Calu3 (cell line): ENCODE results near the gene OGFOD3. TPM values are rescaled to one million over a fixed set of nuclear protein-coding genes. Genes with fewer than 3 reads are reported as not detected.
A peak's percentile ranks its signal among the peaks of the same experiment; 100 is the strongest.

Experiments
- BruUV-seq: library from RNA; stranded (reverse); fragments of 400-500 nt; replicated peaks from 2 replicates; lab custom pipeline; 2021; lab: Mats Ljungman, UMichigan
- CTCF ChIA-PET: fragments of 300-600 bp; sonication (Branson Sonifier 250); formaldehyde crosslinking; loops from one replicate; lab custom pipeline; 2022; ENCODE audit warnings: antibody characterized with exemption; lab: Charles Lee
- DNase-seq: peaks from one replicate; pipeline ENCODE4 v3.0.0; 2022
- H3K27ac Mint-ChIP-seq: one replicate; pipeline ENCODE4 v1.8.0; 2022; ENCODE audit warnings: mixed read lengths; ENCODE audit not compliant: unreplicated experiment
- H3K27me3 Mint-ChIP-seq: one replicate; pipeline ENCODE4 v1.8.0; 2022; ENCODE audit warnings: mixed read lengths; ENCODE audit not compliant: unreplicated experiment
- H3K36me3 Mint-ChIP-seq: one replicate; pipeline ENCODE4 v1.8.0; 2022; ENCODE audit warnings: mild to moderate bottlenecking, moderate library complexity, mixed read lengths; ENCODE audit not compliant: insufficient read depth, unreplicated experiment
- H3K4me1 Mint-ChIP-seq: one replicate; pipeline ENCODE4 v1.8.0; 2022; ENCODE audit warnings: mild to moderate bottlenecking, low read depth, mixed read lengths; ENCODE audit not compliant: unreplicated experiment
- H3K4me3 Mint-ChIP-seq: one replicate; pipeline ENCODE4 v1.8.0; 2022; ENCODE audit warnings: mild to moderate bottlenecking, low read depth, moderate library complexity, mixed read lengths; ENCODE audit not compliant: unreplicated experiment
- H3K9me3 Mint-ChIP-seq: one replicate; pipeline ENCODE4 v1.8.0; 2022; ENCODE audit warnings: low read depth, mixed read lengths; ENCODE audit not compliant: unreplicated experiment
- CTCF ChIP-seq: fragments of 200-600 bp; IDR thresholded peaks from one replicate; pipeline ENCODE4 v1.8.0; 2022; ENCODE audit warnings: antibody characterized with exemption; ENCODE audit not compliant: unreplicated experiment
- intact Hi-C: fragments of 100-400 bp; cut with micrococcal nuclease; formaldehyde crosslinking; loops from one replicate; pipeline ENCODE4 v1.10.0; 2022; ENCODE audit not compliant: unreplicated experiment
- total RNA-seq: library from RNA; stranded (reverse); gene quantifications from 2 replicates; pipeline ENCODE4 v1.2.3, GENCODE V29; 2022

OGFOD3 gene
- total RNA-seq, 1 experiment from 2014 or later, result 29.0 TPM

- Mint-ChIP-seq H3K9me3 (peaks cover 2% of the 10 kb centered on the region), H3K4me1 (peaks cover 7% of the 10 kb centered on the region), H3K36me3 (peaks cover 38% of the 10 kb centered on the region), H3K4me3 (peak overlapping the region; percentile 83), H3K27me3 (no peaks in the 10 kb centered on the region), H3K27ac (no peak overlapping the region)
- DNase-seq, result no peak
- TF ChIP-seq CTCF, result no peak
- no TSS peak for BruUV-seq
- intact Hi-C loops, result no loop called here
- CTCF ChIA-PET, result no interaction called here
Measured at GRCh38 chr17:82449131-82449882, 30.9 kb upstream of the OGFOD3 start.

- Mint-ChIP-seq H3K27ac (no peak overlapping the region), H3K36me3 (peaks cover 43% of the 10 kb centered on the region), H3K4me1 (peaks cover 7% of the 10 kb centered on the region), H3K9me3 (no peaks in the 10 kb centered on the region), H3K27me3 (no peaks in the 10 kb centered on the region), H3K4me3 (no peak overlapping the region)
- no TSS peak for BruUV-seq
- intact Hi-C loops, result no loop called here
- TF ChIP-seq CTCF, result no peak
- DNase-seq, result no peak
- CTCF ChIA-PET, result no interaction called here
Measured at GRCh38 chr17:82447876-82448275, 29.5 kb upstream of the OGFOD3 start.

DNA sequence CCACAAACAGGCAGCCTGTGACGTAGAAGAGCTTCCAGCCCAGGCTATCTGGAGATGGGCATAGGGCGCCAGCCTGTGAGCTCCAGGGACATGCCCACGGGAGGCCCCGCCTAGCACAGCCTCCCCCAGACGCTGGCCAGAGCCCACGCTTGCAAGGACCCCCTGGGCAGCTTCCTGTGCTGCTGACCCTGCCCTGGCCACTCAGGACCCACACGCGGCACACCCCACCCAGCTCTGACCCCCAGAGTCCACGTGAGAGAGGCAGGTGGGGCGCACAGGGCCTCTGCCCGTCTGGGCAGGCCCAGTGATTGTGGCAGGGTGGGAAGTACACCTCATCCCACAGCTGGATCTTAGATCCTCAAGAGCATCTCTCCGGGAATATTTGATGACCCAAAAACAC, 28.3 kb upstream of the OGFOD3 start:
- intact Hi-C loops, result no loop called here
- TF ChIP-seq CTCF, result no peak
- H3K9me3 Mint-ChIP-seq, result no peaks in the 10 kb centered on the region
- peaks cover 49% of the 10 kb centered on the region for H3K36me3 Mint-ChIP-seq
- BruUV-seq, result no TSS peak
- DNase-seq, result no peak
- no peaks in the 10 kb centered on the region for H3K27me3 Mint-ChIP-seq
- CTCF ChIA-PET, result no interaction called here
- H3K4me1 Mint-ChIP-seq, result peaks cover 7% of the 10 kb centered on the region
- H3K4me3 Mint-ChIP-seq, result no peak overlapping the region
- H3K27ac Mint-ChIP-seq, result no peak overlapping the region

DNA sequence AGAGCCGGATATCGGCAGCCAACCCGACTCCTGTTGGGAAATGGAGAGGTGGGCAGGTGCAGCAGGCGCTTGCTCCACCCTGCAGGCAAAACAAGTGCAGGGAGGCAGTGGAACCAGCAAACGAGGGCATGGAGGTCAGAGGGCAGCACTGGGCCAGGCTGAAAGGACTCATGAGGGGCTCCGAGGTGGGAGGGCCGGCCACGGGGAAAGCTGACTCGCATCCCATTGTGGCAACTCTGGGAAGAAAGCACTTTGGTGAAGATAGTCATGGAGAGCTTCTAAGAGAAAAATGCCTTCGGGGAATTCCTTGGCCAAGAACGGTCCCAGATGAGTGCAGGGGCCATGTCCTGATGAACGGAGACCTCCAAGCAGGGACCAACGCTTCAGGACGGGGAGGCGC, 27.7 kb upstream of the OGFOD3 start:
- no TSS peak for BruUV-seq
- TF ChIP-seq CTCF, result no peak
- Mint-ChIP-seq H3K9me3 (no peaks in the 10 kb centered on the region), H3K4me3 (no peak overlapping the region), H3K36me3 (peaks cover 54% of the 10 kb centered on the region), H3K4me1 (peaks cover 7% of the 10 kb centered on the region), H3K27ac (no peak overlapping the region), H3K27me3 (no peaks in the 10 kb centered on the region)
- intact Hi-C loops, result no loop called here
- CTCF ChIA-PET, result no interaction called here
- no peak for DNase-seq
